ENCODE data around the gene PGS1.

PGS1 gene

GRCh38 chr17:78346605-78347250 lies 31.7 kb upstream of the PGS1 start:
- DNase-seq, result no peak

- no peak for DNase-seq
Measured at GRCh38 chr17:78347453-78347852, 31.0 kb upstream of the PGS1 start.

GRCh38 chr17:78348055-78348770 lies 30.2 kb upstream of the PGS1 start:
- DNase-seq, result no peak

GRCh38 chr17:78349891-78350642 lies 28.4 kb upstream of the PGS1 start:
- DNase-seq, result no peak

- no peak for DNase-seq
Measured at GRCh38 chr17:78351449-78352006, 26.9 kb upstream of the PGS1 start.

- DNase-seq, result no peak
Measured at GRCh38 chr17:78353834-78354233, 24.6 kb upstream of the PGS1 start.

- DNase-seq, result peak; percentile 39
Measured at GRCh38 chr17:78355045-78355641, 23.3 kb upstream of the PGS1 start.

GRCh38 chr17:78355701-78356100 lies 22.7 kb upstream of the PGS1 start:
- no peak for DNase-seq

GRCh38 chr17:78356101-78356713 lies 22.2 kb upstream of the PGS1 start:
- peak; percentile 91 for DNase-seq

GRCh38 chr17:78357177-78357586 lies 21.3 kb upstream of the PGS1 start:
- no peak for DNase-seq

- DNase-seq, result peak; percentile 25
Measured at GRCh38 chr17:78357672-78358537, 20.5 kb upstream of the PGS1 start.

- peak; percentile 37 for DNase-seq
Measured at GRCh38 chr17:78358538-78359320, 19.7 kb upstream of the PGS1 start.

- peak; percentile 48 for DNase-seq
Measured at GRCh38 chr17:78359321-78359996, 19.0 kb upstream of the PGS1 start.

GRCh38 chr17:78359997-78360370 lies 18.5 kb upstream of the PGS1 start, which contains the start of gene SOCS3:
Gene SOCS3 (minus strand): TSS chr17:78360077. CDS start chr17:78359095, 982 bp downstream.
- DNase-seq, result peak; percentile 97

GRCh38 chr17:78360371-78361224 lies 17.9 kb upstream of the PGS1 start:
- DNase-seq, result peak; percentile 92

GRCh38 chr17:78361225-78361701 lies 17.2 kb upstream of the PGS1 start:
- no peak for DNase-seq

- no peak for DNase-seq
Measured at GRCh38 chr17:78362232-78362631, 16.2 kb upstream of the PGS1 start.

- DNase-seq, result no peak
Measured at GRCh38 chr17:78362671-78363070, 15.8 kb upstream of the PGS1 start.

Measured in activated naive CD4-positive, alpha-beta T cell treated with Interleukin-2 at 50 U/mL for 16 hours (primary cell).